H1 (cell line): ENCODE data around the gene PTPRD. TPM values are rescaled to one million over a fixed set of nuclear protein-coding genes. Genes with fewer than 3 reads are reported as not detected.

ENCODE experiments used
- CTCF ChIA-PET: fragments of 300-600 bp; sonication (Branson Sonifier 250); formaldehyde crosslinking; loops from one replicate; lab custom pipeline; 2021; ENCODE audit not compliant: partially characterized antibody; lab: Charles Lee
- POLR2A ChIA-PET: fragments of 300-600 bp; sonication (Branson Sonifier 250); formaldehyde crosslinking; loops from one replicate; lab custom pipeline; 2021; ENCODE audit warnings: inconsistent platforms; ENCODE audit not compliant: partially characterized antibody; lab: Charles Lee
- DNase-seq, 2 experiments: peaks; one replicate each; pipeline versions ENCODE4 v3.0.0 to v3.0.0-alpha.2; 2010 to 2022; ENCODE audit warnings: low spot score in 2 of 2, low read depth in 1 of 2, mixed read lengths in 1 of 2
- FAIRE-seq: peaks from 2 replicates; lab custom pipeline; 2011; peaks lifted over from hg19 to GRCh38; lab: Jason Lieb, UNC
- H2AFZ ChIP-seq: 2 replicates; pipeline ENCODE4 v1.8.1; 2012; ENCODE audit warnings: low read length, inconsistent platforms
- H2AK5ac ChIP-seq: 2 replicates; pipeline ENCODE4 v1.6.1; 2013; ENCODE audit warnings: low read depth, low read length
- H2BK120ac ChIP-seq: replicated peaks from 2 replicates; pipeline ENCODE3; 2013; ENCODE audit warnings: low read depth, low read length, inconsistent platforms
- H2BK12ac ChIP-seq: 2 replicates; pipeline ENCODE4 v1.6.1; 2013; ENCODE audit warnings: low read depth, low read length
- H2BK15ac ChIP-seq: 2 replicates; pipeline ENCODE4 v1.6.1; 2013; ENCODE audit warnings: low read length
- H2BK20ac ChIP-seq: 2 replicates; pipeline ENCODE4 v1.6.1; 2013; ENCODE audit warnings: low read length
- H2BK5ac ChIP-seq: 2 replicates; pipeline ENCODE4 v1.6.1; 2013; ENCODE audit warnings: low read depth, low read length
- H3K14ac ChIP-seq: 2 replicates; pipeline ENCODE4 v1.6.1; 2013; ENCODE audit warnings: inconsistent platforms; ENCODE audit not compliant: insufficient read length
- H3K18ac ChIP-seq: 2 replicates; pipeline ENCODE4 v1.6.1; 2013; ENCODE audit warnings: low read length; ENCODE audit errors: extremely low read depth
- H3K23ac ChIP-seq: 2 replicates; pipeline ENCODE4 v1.6.1; 2013; ENCODE audit warnings: inconsistent platforms; ENCODE audit not compliant: insufficient read length
- H3K23me2 ChIP-seq: 2 replicates; pipeline ENCODE4 v1.6.1; 2013; ENCODE audit warnings: low read depth, low read length
- H3K27ac ChIP-seq: 2 replicates; pipeline ENCODE4 v1.6.1; 2011; ENCODE audit warnings: low read depth, low read length, inconsistent platforms
- H3K27me3 ChIP-seq, 4 experiments: replicated peaks in 1 of 4; 1 replicate in 1 of 4; 2 replicates in 3 of 4; pipeline versions ENCODE4 v1.6.1 to v1.8.1; 2011 to 2013; ENCODE audit warnings: low read length in 3 of 4, mild to moderate bottlenecking in 3 of 4, inconsistent platforms in 2 of 4, mixed read lengths in 2 of 4, moderate library complexity in 1 of 4; ENCODE audit not compliant: control insufficient read depth in 3 of 4, insufficient read depth in 3 of 4; ENCODE audit errors: extremely low read depth in 1 of 4
- H3K36me3 ChIP-seq, 4 experiments: 2 replicates each; pipeline versions ENCODE4 v1.6.1 to v1.8.1; 2011 to 2013; ENCODE audit warnings: mild to moderate bottlenecking in 4 of 4, low read length in 3 of 4, moderate library complexity in 2 of 4, control low read depth in 1 of 4, inconsistent platforms in 1 of 4; ENCODE audit not compliant: insufficient read depth in 4 of 4, control insufficient read depth in 2 of 4
- H3K4ac ChIP-seq: replicated peaks from 2 replicates; pipeline ENCODE3; 2013; ENCODE audit warnings: low read length, low read depth, mixed read lengths, inconsistent platforms; ENCODE audit not compliant: insufficient read length
- H3K4me1 ChIP-seq, 4 experiments: replicated peaks in 1 of 4; 1 replicate in 1 of 4; 2 replicates in 3 of 4; pipeline versions ENCODE4 v1.6.1 to v1.8.1; 2011 to 2013; ENCODE audit warnings: low read length in 3 of 4, inconsistent platforms in 2 of 4, mixed read lengths in 1 of 4; ENCODE audit not compliant: insufficient read depth in 4 of 4, control insufficient read depth in 3 of 4
- H3K4me2 ChIP-seq, 2 experiments: 2 replicates each; pipeline versions ENCODE4 v1.6.1 to v1.8.1; 2011 to 2013; ENCODE audit warnings: low read depth in 2 of 2, low read length in 2 of 2, control low read depth in 1 of 2, inconsistent platforms in 1 of 2, mild to moderate bottlenecking in 1 of 2; ENCODE audit not compliant: insufficient read depth in 1 of 2
- H3K4me3 ChIP-seq, 4 experiments: fragments of 200-600, 300-600 bp in 1 of 4; sonication (generic), shearing (Covaris generic), sonication (Bioruptor Twin) in 1 of 4; 2 replicates each; pipeline versions ENCODE4 v1.5.1 to v1.8.1; 2011 to 2016; ENCODE audit warnings: low read length in 4 of 4, low read depth in 3 of 4, control low read depth in 2 of 4, inconsistent platforms in 2 of 4, mild to moderate bottlenecking in 2 of 4, mixed read lengths in 1 of 4, moderate library complexity in 1 of 4; ENCODE audit not compliant: insufficient read depth in 2 of 4; ENCODE audit errors: extremely low read depth in 1 of 4
- H3K56ac ChIP-seq: replicated peaks from 2 replicates; pipeline ENCODE3; 2013; ENCODE audit warnings: low read depth, mild to moderate bottlenecking, mixed read lengths, low read length, inconsistent platforms; ENCODE audit not compliant: insufficient read length
- H3K79me1 ChIP-seq: 2 replicates; pipeline ENCODE4 v1.6.1; 2013; ENCODE audit warnings: low read depth, low read length, control low read depth
- H3K79me2 ChIP-seq, 2 experiments: 2 replicates each; pipeline versions ENCODE4 v1.6.1 to v1.8.1; 2012 to 2013; ENCODE audit warnings: low read length in 2 of 2, mild to moderate bottlenecking in 2 of 2, inconsistent platforms in 1 of 2; ENCODE audit not compliant: insufficient read depth in 2 of 2, control insufficient read depth in 1 of 2
- H3K9ac ChIP-seq, 4 experiments: replicated peaks in 1 of 4; 1 replicate in 1 of 4; 2 replicates in 3 of 4; pipeline versions ENCODE4 v1.6.1 to v1.8.1; 2011 to 2013; ENCODE audit warnings: low read depth in 3 of 4, low read length in 3 of 4, control low read depth in 2 of 4, mild to moderate bottlenecking in 2 of 4, moderate library complexity in 2 of 4, inconsistent platforms in 1 of 4; ENCODE audit errors: extremely low read depth in 1 of 4
- H3K9me3 ChIP-seq, 2 experiments: 2 replicates each; pipeline versions ENCODE4 v1.6.1 to v1.8.1; 2012 to 2013; ENCODE audit warnings: mild to moderate bottlenecking in 2 of 2, moderate library complexity in 2 of 2, control low read depth in 1 of 2, inconsistent platforms in 1 of 2, low read depth in 1 of 2, low read length in 1 of 2, mixed read lengths in 1 of 2; ENCODE audit not compliant: insufficient read depth in 2 of 2
- H4K20me1 ChIP-seq, 2 experiments: replicated peaks in 1 of 2; 2 replicates each; pipeline versions ENCODE3 to v1.8.1; 2011 to 2013; ENCODE audit warnings: inconsistent platforms in 2 of 2, low read length in 2 of 2, mild to moderate bottlenecking in 1 of 2; ENCODE audit not compliant: insufficient read depth in 2 of 2, control insufficient read depth in 1 of 2
- H4K5ac ChIP-seq: 2 replicates; pipeline ENCODE4 v1.6.1; 2013; ENCODE audit warnings: low read length, low read depth, mixed read lengths, inconsistent platforms; ENCODE audit not compliant: insufficient read length
- H4K8ac ChIP-seq: 2 replicates; pipeline ENCODE4 v1.8.0; 2013; ENCODE audit warnings: mild to moderate bottlenecking, moderate library complexity, low read length, inconsistent platforms; ENCODE audit not compliant: insufficient read depth; ENCODE audit errors: extremely low read depth
- H4K91ac ChIP-seq: replicated peaks from 2 replicates; pipeline ENCODE3; 2013; ENCODE audit warnings: low read length, mixed read lengths, inconsistent platforms; ENCODE audit not compliant: insufficient read length
- BACH1 ChIP-seq: IDR thresholded peaks from 2 replicates; pipeline ENCODE4 v1.6.1; 2012; ENCODE audit warnings: low read length, improper control_type of control experiment
- FOSL1 ChIP-seq: IDR thresholded peaks from 2 replicates; pipeline ENCODE4 v1.6.1; 2011; ENCODE audit warnings: mild to moderate bottlenecking, low read depth, low read length, moderate library complexity; ENCODE audit not compliant: insufficient read depth
- RAD21 ChIP-seq, 2 experiments: IDR thresholded peaks in 1 of 2; conservative IDR thresholded peaks in 1 of 2; 2 replicates each; pipeline ENCODE4 v1.6.1; 2011; ENCODE audit warnings: low read depth in 2 of 2, low read length in 2 of 2, improper control_type of control experiment in 1 of 2, inconsistent platforms in 1 of 2, mild to moderate bottlenecking in 1 of 2, moderate library complexity in 1 of 2
- RBBP5 ChIP-seq: IDR thresholded peaks from 2 replicates; pipeline ENCODE4 v1.7.1; 2012; ENCODE audit warnings: low read depth, mild to moderate bottlenecking, inconsistent platforms, low read length, moderate library complexity, borderline replicate concordance
- SIN3A ChIP-seq, 2 experiments: IDR thresholded peaks in 1 of 2; conservative IDR thresholded peaks in 1 of 2; 2 replicates each; pipeline ENCODE4 v1.6.1; 2011 to 2012; ENCODE audit warnings: low read length in 2 of 2, improper control_type of control experiment in 1 of 2, low read depth in 1 of 2, mild to moderate bottlenecking in 1 of 2
- WGBS, 2 experiments: shearing (Covaris generic) in 1 of 2; methylation state at CpG; one replicate each; pipeline versions ENCODE4 v1.1.6 to v1.1.7; 2013 to 2015; ENCODE audit warnings: low lambda C conversion rate in 2 of 2, mixed read lengths in 2 of 2, inconsistent platforms in 1 of 2, low coverage in 1 of 2, missing lambda C conversion rate in 1 of 2; ENCODE audit not compliant: insufficient replicate concordance in 2 of 2, insufficient coverage in 1 of 2, insufficient read length in 1 of 2; ENCODE audit errors: extremely low coverage in 1 of 2, missing lambda C conversion rate in 1 of 2; 5-methylcytosine and 5-hydroxymethylcytosine counted together
- polyA plus RNA-seq, 7 experiments: library from polyadenylated mRNA; depleted of rRNA in 3 of 7; stranded (reverse) in 5 of 7; unstranded in 2 of 7; fragments of >200 nt in 5 of 7; fragments of 200-250 nt in 2 of 7; gene quantifications; 1 replicate in 5 of 7; 2 replicates in 1 of 7; 4 replicates in 1 of 7; pipeline versions ENCODE4 v1.2.1 to v1.2.3, GENCODE V29; 2011 to 2013; ENCODE audit warnings: missing spikeins in 2 of 7, mixed read lengths in 2 of 7
- total RNA-seq: library from RNA; stranded (reverse); fragmentation: NEBNext Ultra II Directional; extraction: Animal tissue kit (Norgen Biotek cat#: 25700); gene quantifications from 2 replicates; pipeline ENCODE4 v1.2.1, GENCODE V29; 2021
- TF ChIP-seq, protein P1 (sequence below), 3 experiments: IDR thresholded peaks; 1 replicate in 2 of 3; 2 replicates in 1 of 3; pipeline versions ENCODE4 v1.5.1 to v1.6.1; 2011; ENCODE audit warnings: low read length in 3 of 3, mild to moderate bottlenecking in 3 of 3, inconsistent platforms in 2 of 3, low read depth in 1 of 3, moderate library complexity in 1 of 3; ENCODE audit not compliant: insufficient read depth in 1 of 3; ENCODE audit errors: control extremely low read depth in 1 of 3

The PTPRD gene
- total and polyA plus RNA-seq, 2 of the 8 experiments (the other 6 are each of a cell fraction or from before 2014, with no cell fraction given): 17.2 to 77.0 TPM

DNA sequence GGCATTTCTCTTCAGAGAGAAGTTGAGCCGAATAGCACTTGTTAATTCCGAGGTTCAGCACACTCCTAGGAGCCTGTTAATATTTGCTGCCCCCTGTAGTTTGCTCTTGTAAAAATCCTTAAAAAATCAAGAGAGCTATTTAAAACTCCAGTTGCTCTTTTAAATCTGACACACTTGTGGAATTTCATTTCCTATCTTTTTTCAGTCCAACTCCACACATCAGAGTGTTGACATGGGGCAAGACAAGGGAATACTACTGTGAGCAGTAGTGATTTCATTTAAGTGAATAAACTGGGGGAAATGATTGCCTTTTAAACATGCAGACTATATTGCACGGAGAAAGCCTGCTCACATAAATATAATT, 1717.0 kb downstream of the PTPRD start:
- WGBS, 2 experiments: 60% methylated on average over 3 of the region's 3 CpGs; no CpG with 5 or more reads in 1 of the 2 experiments
- no peaks in the 10 kb centered on the region for H3K9me3 ChIP-seq
- FAIRE-seq: peak; percentile 50
- ChIA-PET CTCF (interaction anchor here (0.6 to 3.5 kb wide), 41 partner anchors 9 to 1636 kb away, joined by 3 to 27 read pairs (median 4); no protein-coding TSS in a partner anchor), POLR2A (no interaction called here)
- H3K4ac ChIP-seq: no peak overlapping the region
- H2BK15ac ChIP-seq: no peak overlapping the region
- no peaks in the 10 kb centered on the region for H3K36me3 ChIP-seq
- H3K14ac ChIP-seq: no peak overlapping the region
- H3K9ac ChIP-seq: no peak overlapping the region
- no peak overlapping the region for H4K91ac ChIP-seq
- no peak overlapping the region for H3K18ac ChIP-seq
- no peak overlapping the region for H2AFZ ChIP-seq
- no peaks in the 10 kb centered on the region for H4K20me1 ChIP-seq
- no peak overlapping the region for H2BK20ac ChIP-seq
- H3K23ac ChIP-seq: no peak overlapping the region
- H4K5ac ChIP-seq: no peak overlapping the region
- no peak overlapping the region for H3K4me3 ChIP-seq
- no peak for TF ChIP-seq SIN3A (conservative IDR thresholded peaks at IDR 0.05 in 1 of 2, IDR thresholded peaks at IDR 0.05 in 1 of 2; ENCODE audit: low read depth in 1 of 2, low read length in 2 of 2)
- TF ChIP-seq FOSL1: no peak
- TF ChIP-seq RAD21 (IDR thresholded peaks at IDR 0.05 in 1 of 2, conservative IDR thresholded peaks at IDR 0.05 in 1 of 2; ENCODE audit: low read depth in 2 of 2, low read length in 2 of 2): peak; percentile 75
- no peak for TF ChIP-seq BACH1
- no peak for TF ChIP-seq RBBP5
- TF ChIP-seq, protein P1, sequence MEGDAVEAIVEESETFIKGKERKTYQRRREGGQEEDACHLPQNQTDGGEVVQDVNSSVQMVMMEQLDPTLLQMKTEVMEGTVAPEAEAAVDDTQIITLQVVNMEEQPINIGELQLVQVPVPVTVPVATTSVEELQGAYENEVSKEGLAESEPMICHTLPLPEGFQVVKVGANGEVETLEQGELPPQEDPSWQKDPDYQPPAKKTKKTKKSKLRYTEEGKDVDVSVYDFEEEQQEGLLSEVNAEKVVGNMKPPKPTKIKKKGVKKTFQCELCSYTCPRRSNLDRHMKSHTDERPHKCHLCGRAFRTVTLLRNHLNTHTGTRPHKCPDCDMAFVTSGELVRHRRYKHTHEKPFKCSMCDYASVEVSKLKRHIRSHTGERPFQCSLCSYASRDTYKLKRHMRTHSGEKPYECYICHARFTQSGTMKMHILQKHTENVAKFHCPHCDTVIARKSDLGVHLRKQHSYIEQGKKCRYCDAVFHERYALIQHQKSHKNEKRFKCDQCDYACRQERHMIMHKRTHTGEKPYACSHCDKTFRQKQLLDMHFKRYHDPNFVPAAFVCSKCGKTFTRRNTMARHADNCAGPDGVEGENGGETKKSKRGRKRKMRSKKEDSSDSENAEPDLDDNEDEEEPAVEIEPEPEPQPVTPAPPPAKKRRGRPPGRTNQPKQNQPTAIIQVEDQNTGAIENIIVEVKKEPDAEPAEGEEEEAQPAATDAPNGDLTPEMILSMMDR (IDR thresholded peaks at IDR 0.05; ENCODE audit: control extremely low read depth in 1 of 3, insufficient read depth in 1 of 3, low read depth in 1 of 3, low read length in 3 of 3): peak in 2 of 3 experiments; percentile 49 to 50; a peak in 3 of 4 replicates
- TF ChIP-seq, all 59 proteins: peak for 2
- Histone ChIP-seq H2BK5ac (no peak overlapping the region), H4K8ac (no peak overlapping the region), H2BK12ac (no peak overlapping the region), H2AK5ac (no peak overlapping the region), H2BK120ac (no peak overlapping the region), H3K79me1 (no peaks in the 10 kb centered on the region), H3K4me1 (peaks cover 0 to 2% (median 0%) of the 10 kb centered on the region in 4 experiments; a peak in 1 of 7 replicates), H3K27me3 (no peaks in the 10 kb centered on the region), H3K4me2 (no peak overlapping the region), H3K27ac (no peak overlapping the region), H3K79me2 (no peaks in the 10 kb centered on the region), H3K23me2 (no peaks in the 10 kb centered on the region), H3K56ac (no peak overlapping the region)
- DNase-seq: no peak
